A673 (cell line): ENCODE measurements around the gene PGAP6.

Experiments
- EZH2 ChIP-seq: fragments of 200-600 bp; sonication (generic); IDR thresholded peaks from 2 replicates; pipeline ENCODE4 v1.6.1; 2017; ENCODE audit warnings: borderline replicate concordance, low read depth, mild to moderate bottlenecking, mixed read lengths, antibody characterized with exemption, low read length; ENCODE audit not compliant: poor library complexity, severe bottlenecking
- TF ChIP-seq, protein P1 (sequence below): fragments of 300-800, 200-600 bp; sonication (generic); conservative IDR thresholded peaks from 2 replicates; pipeline ENCODE4 v1.5.1; 2017; ENCODE audit warnings: low read depth, mild to moderate bottlenecking, antibody characterized with exemption, low read length, moderate library complexity, mixed read lengths

DNA sequence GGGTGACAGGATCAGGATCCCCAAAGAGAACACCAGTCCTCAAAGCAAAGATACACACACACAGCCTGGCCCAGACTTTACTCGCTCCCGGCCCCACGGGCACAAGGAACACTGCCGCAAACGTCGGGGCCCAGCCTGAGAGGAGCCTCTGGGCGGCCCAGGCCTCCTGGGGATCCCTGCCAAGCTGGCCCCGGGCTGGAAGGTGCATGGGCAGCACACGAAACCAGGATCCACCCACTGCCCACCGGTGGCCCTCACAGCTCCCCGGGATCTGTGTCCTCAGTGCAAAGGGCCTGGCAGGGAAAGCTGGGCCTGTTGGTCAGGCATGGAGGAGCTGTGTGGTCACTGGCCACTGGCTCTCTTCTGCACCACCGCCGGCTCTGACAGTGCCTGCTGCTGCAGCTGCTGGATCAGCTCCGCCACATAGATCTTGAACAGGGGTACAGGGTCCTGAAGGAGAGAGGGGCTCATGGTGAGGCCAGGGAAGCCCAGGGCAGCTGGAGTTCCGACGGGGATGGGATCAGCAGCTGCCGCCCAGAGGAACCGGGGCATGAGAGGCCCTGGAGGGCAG lies 14.4 kb downstream of the PGAP6 start:
- TF ChIP-seq, protein P1, sequence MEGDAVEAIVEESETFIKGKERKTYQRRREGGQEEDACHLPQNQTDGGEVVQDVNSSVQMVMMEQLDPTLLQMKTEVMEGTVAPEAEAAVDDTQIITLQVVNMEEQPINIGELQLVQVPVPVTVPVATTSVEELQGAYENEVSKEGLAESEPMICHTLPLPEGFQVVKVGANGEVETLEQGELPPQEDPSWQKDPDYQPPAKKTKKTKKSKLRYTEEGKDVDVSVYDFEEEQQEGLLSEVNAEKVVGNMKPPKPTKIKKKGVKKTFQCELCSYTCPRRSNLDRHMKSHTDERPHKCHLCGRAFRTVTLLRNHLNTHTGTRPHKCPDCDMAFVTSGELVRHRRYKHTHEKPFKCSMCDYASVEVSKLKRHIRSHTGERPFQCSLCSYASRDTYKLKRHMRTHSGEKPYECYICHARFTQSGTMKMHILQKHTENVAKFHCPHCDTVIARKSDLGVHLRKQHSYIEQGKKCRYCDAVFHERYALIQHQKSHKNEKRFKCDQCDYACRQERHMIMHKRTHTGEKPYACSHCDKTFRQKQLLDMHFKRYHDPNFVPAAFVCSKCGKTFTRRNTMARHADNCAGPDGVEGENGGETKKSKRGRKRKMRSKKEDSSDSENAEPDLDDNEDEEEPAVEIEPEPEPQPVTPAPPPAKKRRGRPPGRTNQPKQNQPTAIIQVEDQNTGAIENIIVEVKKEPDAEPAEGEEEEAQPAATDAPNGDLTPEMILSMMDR: no peak
- no peak for TF ChIP-seq EZH2
